ENCODE measurements around the gene ZNF436.

Gene ZNF436

DNA sequence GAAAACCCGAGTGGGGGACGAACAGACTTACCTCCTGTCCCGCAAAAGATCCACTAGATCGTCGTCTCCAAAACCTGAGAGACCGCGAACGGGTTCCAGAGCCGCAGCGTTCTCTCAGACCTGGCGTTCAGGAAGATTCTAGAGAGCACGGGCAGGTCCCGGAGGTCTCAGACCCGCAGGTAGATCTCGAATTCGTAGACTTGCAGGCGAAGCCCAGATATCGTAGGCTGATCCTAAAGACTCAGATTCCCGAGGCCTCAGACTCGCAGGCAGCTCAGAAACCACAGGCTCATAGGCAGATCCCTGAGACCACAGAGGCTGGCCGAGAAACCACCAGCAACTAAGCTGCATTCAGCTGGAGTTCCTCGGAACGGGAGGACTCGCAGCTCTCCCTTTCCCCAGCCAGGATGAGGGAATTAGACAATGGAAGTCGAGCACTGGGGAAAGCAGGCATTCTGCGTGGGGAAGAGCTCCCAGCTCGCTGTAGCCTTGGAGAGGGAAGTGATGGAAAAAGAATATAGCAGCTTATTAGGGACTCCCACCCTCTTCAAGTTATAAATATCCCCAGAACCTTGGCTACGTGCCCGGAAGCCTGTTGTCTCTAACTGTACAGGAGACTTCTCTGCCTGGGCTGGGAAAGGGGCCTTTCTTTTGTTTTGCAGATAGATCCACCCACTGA is at the start of gene ZNF436:
TSS of gene ZNF436 (minus strand) at position 502 of the 679 bp plus-strand sequence. CDS start 1,831 bp downstream, outside the sequence.
- DNase-seq = peak; percentile 95

DNA sequence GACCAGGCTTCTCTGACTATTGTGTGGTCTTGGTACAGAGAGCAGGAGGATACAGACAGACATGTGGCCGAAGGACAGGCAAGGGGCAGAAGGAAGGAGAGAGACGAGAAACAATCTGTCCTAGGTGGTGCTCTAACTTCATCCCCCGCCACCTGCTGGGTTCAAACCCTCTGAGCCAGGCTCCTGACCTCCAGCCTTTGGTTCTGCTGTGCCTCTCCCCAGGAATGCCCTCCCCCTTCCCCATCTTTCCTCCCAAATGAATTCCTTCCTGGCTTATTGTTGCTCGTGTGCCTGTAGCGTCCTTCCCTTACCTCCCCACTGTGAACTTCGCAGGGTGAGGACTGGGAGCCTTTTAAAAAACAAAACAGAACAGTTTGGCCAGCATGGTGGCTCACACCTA is 49.5 kb upstream of the ZNF436 start:
- DNase-seq = no peak

GRCh38 chr1:23417570-23417969 is 47.9 kb upstream of the ZNF436 start:
- no peak for DNase-seq

DNA sequence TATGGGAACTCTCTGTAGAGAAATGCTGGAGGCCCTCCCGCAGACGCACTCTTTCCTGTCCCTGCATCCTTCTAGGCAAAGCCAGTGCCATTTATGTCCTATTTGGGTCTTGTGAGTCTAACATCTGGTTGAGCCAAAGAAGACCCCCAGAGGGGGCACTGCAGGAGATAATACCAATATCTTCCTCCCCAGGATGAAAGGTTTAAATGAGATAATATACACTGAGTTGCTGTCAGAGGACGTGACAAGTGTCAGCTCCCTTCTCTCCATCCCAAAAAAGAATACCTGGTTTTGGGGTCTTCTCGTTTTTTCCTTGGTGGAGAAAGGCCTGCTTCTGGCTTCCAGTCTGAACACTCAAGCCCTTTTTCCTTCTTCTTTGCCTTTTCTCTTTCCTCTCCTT is 47.3 kb upstream of the ZNF436 start:
- DNase-seq = no peak

- DNase-seq = no peak
Observed at GRCh38 chr1:23408797-23409290, 39.2 kb upstream of the ZNF436 start.

- DNase-seq = peak; percentile 13
Observed at GRCh38 chr1:23407016-23407630, 37.5 kb upstream of the ZNF436 start.

- no peak for DNase-seq
Observed at GRCh38 chr1:23405946-23406345, 36.3 kb upstream of the ZNF436 start.

GRCh38 chr1:23403735-23404486 is 34.3 kb upstream of the ZNF436 start:
- peak; percentile 89 for DNase-seq

- no peak for DNase-seq
Observed at GRCh38 chr1:23403355-23403734, 33.7 kb upstream of the ZNF436 start.

- peak; percentile 21 for DNase-seq
Observed at GRCh38 chr1:23403038-23403336, 33.4 kb upstream of the ZNF436 start.

GRCh38 chr1:23402286-23403037 is 32.8 kb upstream of the ZNF436 start:
- no peak for DNase-seq

DNA sequence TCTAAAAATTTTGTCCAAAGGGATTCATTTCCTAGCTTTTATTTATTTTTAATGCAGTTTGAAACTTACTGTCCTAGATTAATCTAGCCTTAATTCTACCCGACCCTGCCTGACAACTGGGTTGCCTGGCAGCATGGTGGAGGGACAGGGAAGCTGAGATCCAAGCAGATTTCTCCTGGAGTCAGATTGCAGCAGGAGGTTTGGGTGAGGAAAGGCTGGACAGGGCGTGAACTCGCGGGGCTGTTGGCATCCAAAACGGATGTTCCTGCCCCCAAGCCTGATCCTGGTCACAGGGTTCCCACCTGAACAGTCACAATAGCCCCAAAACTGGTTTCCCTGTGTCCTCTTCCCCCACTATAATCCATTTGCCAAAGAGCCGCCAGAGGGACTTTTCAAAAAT is 31.7 kb upstream of the ZNF436 start:
- DNase-seq = no peak

DNA sequence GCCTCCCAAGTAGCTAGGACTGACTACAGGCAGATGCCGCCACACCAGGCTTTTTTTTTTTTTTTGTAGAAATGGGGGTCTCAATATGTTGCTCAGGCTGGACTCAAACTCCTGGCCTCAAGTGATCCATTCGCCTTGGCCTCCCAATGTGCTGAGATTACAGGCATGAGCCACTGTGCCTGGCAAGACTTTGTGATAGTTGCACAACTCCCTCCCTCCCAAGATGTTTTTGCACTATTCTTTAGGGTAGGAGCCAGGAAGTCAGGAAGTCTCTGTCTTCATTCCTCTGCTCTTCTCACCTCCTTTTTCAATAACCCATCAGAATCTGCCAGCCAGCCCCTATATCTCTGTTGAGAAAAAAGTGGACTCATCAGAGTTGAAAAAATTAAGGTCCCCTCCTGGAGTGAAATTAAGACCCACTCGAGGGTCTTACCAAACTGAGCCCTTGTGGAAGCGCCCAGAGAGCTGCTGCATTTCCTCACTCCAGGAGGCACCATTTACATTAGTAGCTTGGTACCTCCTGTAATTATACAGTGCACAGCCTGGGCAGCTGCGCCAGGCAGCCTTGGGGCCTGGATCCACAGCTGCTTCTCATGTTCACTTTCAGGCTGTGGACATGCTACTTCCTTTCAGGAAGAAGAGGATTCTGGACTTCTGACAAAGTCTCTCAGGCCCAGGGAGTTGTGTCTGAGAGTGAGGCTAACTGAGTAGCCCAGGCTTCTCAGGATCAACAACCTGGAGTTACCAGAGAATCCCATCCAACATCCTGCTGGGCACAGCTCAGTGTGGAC is 30.9 kb upstream of the ZNF436 start:
- peak; percentile 39 for DNase-seq

GRCh38 chr1:23399229-23399628 is 29.6 kb upstream of the ZNF436 start:
- DNase-seq = no peak

DNA sequence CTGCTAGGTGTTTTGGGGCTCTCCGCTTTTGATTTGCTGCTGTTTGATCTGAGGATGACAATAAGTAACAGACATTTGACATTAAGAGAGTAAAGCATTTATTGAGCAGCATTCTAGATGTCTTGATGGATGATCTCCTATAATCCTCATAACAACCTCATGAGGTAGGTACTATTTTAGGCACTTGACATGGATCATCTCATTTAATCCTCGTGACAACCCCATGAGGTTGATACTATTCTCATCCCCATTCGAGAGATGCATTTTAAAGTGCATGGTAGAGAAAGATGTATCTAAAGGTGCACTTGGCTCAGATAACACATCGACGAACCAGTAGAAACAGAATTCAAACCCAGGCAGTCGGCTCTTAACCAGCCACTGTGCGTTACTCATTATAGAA is 28.3 kb upstream of the ZNF436 start:
- no peak for DNase-seq

DNA sequence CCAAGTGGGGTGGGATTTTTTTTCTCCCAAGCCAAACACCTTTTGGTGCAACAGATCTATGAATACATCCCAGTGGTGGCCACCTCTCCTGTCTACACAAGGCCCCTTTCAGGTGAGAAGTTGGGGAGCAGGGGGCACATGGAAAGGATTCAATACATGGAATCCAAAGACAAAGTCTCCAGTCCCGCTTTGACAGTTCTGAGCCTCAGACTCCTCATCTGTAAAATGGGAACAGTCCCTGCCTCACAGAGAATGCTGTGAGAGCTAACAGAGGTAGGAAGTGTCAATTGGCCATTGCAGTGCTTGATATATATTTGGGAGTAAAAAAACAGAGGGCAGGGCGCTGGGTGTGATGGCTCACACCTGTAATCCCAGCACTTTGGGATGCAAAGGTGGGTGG is 26.7 kb upstream of the ZNF436 start:
- DNase-seq = no peak

DNA sequence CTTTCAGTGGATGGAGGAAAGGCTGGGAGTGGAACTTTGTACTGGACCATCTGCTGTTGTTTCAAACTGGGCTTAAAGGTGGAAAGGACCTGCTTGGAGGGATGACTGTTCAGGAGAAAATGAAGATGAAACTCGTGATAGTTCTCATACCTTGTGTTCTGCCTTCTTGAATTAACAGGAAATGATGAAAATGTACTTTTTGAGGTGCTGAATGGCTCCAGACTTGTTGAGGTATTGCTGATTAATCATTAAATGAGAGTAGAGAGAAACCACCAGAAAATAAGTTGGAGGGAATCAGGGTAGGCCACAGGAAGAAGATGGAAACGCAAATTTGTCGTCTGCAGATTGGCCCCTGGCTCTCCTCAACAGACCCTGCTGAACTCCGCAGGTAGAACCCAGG is 26.2 kb upstream of the ZNF436 start:
- DNase-seq = no peak

DNA sequence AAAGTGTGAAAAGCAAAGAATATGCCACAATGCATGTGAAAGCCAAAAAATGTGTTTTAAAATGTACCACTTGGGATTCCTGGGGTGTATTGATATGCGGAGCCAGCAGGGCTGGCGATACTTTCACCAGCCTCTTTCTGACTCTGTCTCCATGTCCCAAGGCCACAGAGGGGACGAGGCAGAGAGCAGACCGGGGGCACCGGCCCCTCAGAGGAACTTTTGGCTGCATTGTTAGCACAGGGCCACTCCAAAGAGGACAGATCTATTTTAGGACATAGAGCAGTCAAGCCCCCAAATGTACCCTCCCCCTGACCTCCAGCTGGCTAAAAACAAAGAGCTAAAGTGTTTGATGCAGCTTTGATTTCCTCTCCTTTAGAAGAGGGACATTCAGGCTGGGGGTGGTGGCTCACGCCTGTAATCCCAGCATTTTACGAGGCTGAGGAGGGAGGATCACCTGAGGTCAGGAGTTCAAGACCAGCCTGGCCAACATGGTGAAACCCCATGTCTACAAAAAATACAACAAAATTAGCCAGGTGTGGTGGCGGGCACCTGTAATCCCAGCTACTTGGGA is 25.6 kb upstream of the ZNF436 start:
- peak; percentile 65 for DNase-seq

DNA sequence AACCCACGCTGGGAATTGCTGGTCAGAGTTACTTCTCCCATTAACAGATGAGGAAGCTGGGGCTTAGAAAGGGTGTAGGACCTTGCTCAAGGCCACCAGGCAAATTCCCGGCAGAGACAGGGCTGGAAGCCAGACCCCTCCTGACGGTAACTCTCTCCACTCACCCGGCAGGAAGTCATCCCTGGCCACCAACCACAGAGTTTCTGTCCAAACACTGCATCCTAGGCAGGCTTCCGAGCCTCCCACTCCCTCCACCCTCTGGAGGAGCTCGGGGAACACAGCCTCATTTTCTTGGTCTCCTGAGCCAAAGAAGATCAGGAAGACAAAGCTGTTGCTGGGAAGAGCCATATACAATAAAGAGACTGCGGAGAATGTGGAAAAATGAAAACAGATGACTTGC is 25.0 kb upstream of the ZNF436 start:
- peak; percentile 92 for DNase-seq

- no peak for DNase-seq
Observed at GRCh38 chr1:23394181-23394580, 24.5 kb upstream of the ZNF436 start.

DNA sequence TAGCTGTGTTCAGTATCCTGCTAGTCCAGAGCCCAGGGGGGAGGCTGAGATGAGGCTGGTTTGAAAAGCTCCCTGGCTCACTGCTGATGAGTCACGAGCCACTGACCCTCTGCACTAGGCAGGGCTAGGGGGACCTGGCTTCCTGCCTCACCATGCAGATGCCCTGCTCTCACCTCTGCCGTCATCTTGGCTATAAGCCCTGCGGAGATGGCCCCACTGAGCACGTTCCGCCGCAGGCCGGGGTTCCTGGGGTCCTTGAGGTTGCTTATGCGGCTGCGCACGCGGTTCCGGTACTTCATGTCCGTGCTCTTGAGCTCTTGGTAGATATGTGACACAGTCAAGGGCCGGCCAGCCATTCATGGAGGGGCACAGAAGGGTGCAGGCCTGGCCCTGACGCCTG is 24.1 kb upstream of the ZNF436 start:
- DNase-seq = no peak
